Activated T-cell treated with anti-CD3 and anti-CD28 coated beads for 48 hours (primary cell): ENCODE data around the gene COX8C.
"Not testable (repeated sequence)": the region's sequence is repeated elsewhere in the genome, so short reads cannot be mapped to it uniquely, and the experiment has no call there.

Experiments
- DNase-seq: peaks from one replicate; pipeline ENCODE4 v3.0.0-alpha.2; 2020; ENCODE audit warnings: low read depth

The COX8C gene

GRCh38 chr14:93375673-93376156, 28.7 kb downstream of the COX8C start:
- no peak for DNase-seq

- no peak for DNase-seq
These were observed 32.8 kb downstream of the COX8C start for GRCh38 chr14:93379831-93380230.

- no peak for DNase-seq
These were observed 34.7 kb downstream of the COX8C start for GRCh38 chr14:93381644-93382043.

- DNase-seq: not testable (repeated sequence)
These were observed 37.3 kb downstream of the COX8C start for GRCh38 chr14:93384256-93384655.

GRCh38 chr14:93395231-93395630, 48.2 kb downstream of the COX8C start:
- no peak for DNase-seq

- no peak for DNase-seq
These were observed 49.5 kb downstream of the COX8C start for GRCh38 chr14:93396456-93396855.
